Measurements from ENCODE around the gene RBMX2.
"Not testable (repeated sequence)": the region's sequence is repeated elsewhere in the genome, so short reads cannot be mapped to it uniquely, and the experiment has no call there.

RBMX2 gene, protein sequence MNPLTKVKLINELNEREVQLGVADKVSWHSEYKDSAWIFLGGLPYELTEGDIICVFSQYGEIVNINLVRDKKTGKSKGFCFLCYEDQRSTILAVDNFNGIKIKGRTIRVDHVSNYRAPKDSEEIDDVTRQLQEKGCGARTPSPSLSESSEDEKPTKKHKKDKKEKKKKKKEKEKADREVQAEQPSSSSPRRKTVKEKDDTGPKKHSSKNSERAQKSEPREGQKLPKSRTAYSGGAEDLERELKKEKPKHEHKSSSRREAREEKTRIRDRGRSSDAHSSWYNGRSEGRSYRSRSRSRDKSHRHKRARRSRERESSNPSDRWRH

DNA sequence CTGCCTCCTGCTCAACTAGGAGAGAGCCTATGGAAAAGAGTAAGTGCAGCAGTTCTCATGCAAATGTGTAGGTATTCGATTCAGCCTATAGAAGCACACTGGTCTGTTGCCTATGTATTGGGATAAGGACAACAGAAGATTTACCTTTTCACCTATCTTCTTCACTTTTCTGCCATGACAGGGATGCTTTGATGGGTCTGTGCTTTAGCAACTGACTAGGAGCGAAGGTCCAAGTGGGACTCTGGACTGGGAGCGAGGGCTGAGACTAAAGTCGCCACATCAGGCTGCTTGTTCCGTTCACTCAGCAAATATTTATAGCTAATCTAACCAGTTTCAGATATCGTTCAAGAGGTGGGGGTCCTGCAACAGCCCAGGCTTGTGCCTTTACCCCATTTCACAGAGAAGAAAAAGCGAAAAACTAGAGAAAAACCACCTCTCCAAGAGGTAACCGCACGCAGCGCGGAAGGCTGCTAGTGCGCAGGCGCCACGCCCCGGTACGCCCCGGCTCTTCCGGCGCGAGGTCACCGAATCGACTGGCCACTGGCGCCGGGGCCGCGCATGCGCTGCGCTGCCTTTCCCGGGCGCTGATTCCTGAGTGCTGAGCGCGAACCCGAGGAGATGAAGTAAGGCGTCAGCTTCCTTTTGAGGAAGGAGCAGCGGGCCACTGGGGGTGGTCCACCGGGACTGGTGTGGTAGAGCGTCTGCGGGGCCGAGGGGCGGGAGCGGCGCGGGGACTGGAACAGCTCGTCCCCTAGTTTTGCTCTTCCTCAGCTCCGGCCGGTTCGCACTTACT, at the start of gene RBMX2:
Gene RBMX2, plus strand, starts transcription at position 573 of the 793 bp plus-strand sequence. Its CDS starts 46 bp downstream, at position 619.
- peak within 1 kb of the TSS; percentile 90 for H3K4me3 ChIP-seq (ENCODE audit: low read depth, low read length)
- TF ChIP-seq, protein P1, sequence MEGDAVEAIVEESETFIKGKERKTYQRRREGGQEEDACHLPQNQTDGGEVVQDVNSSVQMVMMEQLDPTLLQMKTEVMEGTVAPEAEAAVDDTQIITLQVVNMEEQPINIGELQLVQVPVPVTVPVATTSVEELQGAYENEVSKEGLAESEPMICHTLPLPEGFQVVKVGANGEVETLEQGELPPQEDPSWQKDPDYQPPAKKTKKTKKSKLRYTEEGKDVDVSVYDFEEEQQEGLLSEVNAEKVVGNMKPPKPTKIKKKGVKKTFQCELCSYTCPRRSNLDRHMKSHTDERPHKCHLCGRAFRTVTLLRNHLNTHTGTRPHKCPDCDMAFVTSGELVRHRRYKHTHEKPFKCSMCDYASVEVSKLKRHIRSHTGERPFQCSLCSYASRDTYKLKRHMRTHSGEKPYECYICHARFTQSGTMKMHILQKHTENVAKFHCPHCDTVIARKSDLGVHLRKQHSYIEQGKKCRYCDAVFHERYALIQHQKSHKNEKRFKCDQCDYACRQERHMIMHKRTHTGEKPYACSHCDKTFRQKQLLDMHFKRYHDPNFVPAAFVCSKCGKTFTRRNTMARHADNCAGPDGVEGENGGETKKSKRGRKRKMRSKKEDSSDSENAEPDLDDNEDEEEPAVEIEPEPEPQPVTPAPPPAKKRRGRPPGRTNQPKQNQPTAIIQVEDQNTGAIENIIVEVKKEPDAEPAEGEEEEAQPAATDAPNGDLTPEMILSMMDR (IDR thresholded peaks at IDR 0.05; ENCODE audit: low read depth, low read length, missing control alignments), result no peak
- peak; percentile 27 for DNase-seq (ENCODE audit: low read depth)

DNA sequence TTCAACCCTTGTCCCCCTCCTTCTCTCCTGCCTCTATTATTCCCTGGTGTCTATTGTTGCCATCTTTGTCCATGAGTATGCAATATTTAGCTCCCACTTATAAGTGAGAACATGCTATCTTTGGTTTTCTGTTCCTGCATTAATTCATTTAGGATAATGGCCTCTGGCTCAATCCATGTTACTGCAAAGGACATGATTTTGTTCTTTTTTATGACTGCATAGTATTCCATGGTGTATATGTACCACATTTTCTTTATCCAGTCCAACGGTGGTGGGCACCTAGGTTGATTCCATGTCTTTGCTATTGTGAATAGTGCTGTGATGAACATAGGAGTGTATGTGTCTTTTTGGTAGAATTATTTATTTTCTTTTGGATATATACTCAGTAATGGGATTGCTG, 49.7 kb upstream of the RBMX2 start:
- not testable (repeated sequence) for H3K4me3 ChIP-seq (ENCODE audit: low read depth, low read length); DNase-seq (ENCODE audit: low read depth)

DNA sequence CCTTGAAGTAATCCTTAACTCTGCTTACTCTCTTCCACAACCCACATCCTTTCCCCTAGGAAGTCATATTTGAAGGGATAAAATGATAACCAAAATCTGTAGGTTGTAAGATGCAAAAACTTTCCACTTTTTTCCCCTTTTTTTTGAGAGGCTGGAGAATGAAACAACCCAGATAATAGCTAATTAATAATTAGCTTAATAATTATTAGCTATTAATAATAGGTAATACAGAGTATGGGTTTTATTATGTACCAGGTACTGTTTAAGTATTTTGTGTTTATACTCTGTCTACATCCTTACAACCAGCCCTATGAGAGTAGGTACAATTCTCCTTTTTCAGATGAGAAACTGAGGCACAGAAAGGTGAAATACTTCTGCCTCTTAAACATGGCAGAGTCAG, 25.7 kb upstream of the RBMX2 start:
- no peak for DNase-seq (ENCODE audit: low read depth)
- H3K4me3 ChIP-seq (ENCODE audit: low read depth, low read length), result no peak overlapping the region
- TF ChIP-seq, protein P1 (IDR thresholded peaks at IDR 0.05; ENCODE audit: low read depth, low read length, missing control alignments), result no peak

DNA sequence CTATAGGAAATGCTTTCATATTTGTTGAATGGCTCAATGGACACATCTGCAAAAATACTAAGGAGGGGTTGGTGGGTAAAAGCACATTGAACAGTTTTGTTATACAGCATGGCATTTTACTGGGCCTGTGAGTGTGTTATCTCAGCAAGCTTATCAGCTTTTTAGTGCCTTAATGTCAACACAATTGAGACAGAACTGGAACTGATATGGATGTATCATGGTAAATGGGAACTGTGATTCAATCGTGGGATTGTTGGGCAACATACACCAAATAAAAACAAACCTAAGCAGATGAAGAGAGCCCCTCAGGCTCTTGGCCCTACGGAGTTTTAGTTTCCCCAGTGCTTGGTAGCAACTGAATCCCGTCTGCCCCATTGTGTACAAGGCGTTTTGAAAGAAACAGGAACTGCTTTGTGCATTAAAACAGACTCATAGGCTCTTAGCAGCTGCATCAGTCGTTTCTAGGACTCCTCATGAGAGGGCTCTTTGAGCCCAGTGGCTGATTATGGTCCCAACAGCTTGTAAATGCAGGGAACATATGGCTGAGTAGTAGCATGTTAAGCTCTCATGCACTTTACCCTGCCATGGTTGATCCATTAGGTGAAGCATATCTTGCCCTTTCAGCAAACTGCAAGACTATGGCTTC, 23.6 kb upstream of the RBMX2 start:
- TF ChIP-seq, protein P1 (IDR thresholded peaks at IDR 0.05; ENCODE audit: low read depth, low read length, missing control alignments), result no peak
- H3K4me3 ChIP-seq (ENCODE audit: low read depth, low read length), result no peak overlapping the region
- DNase-seq (ENCODE audit: low read depth), result no peak

DNA sequence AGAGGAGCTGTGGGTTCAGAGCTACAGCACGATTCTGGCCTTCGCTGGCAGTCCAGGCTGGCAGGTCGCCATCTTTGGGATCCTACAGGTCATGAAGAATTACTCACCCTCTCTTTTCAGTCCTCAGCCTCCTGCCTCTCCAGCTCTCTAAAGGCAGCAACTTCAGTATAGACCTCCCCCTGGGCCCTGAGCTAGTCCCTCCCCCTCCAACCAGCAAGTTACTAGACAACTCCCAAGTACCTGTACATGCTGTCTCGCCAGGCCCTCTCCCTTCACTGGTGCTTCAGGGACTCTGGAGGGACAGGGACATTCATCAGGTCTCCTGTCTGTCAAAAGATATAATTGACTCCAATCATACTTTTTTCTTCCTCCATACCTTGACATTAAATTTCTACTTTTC, 16.3 kb upstream of the RBMX2 start, which contains the start of gene GPR119:
Gene GPR119, minus strand, starts transcription at position 155 of the 400 bp plus-strand sequence. CDS start 227 bp downstream, outside the sequence.
- TF ChIP-seq, protein P1 (IDR thresholded peaks at IDR 0.05; ENCODE audit: low read depth, low read length, missing control alignments), result no peak
- no peak within 1 kb of the TSS for H3K4me3 ChIP-seq (ENCODE audit: low read depth, low read length)
- DNase-seq (ENCODE audit: low read depth), result no peak

DNA sequence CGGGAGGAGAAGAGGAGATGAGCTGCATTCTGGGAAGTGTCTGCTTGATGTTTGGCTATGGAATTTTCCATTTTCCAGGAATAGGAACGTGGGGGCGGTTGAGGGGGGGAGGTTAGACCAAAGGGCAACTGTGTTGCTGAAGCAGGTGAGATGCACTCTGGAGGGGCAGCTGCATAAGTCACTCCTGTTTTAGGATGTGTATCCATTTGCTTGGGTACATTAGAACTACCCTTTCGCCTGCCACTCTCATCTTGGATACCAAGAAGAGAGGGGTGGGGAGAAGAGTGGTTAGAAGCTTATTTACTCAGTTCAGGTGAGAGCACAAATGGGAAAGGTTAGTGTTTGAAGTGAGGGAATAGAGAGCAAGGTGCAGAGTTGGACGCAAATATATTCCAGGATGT, 15.4 kb upstream of the RBMX2 start:
- TF ChIP-seq, protein P1 (IDR thresholded peaks at IDR 0.05; ENCODE audit: low read depth, low read length, missing control alignments), result no peak
- DNase-seq (ENCODE audit: low read depth), result no peak
- no peak overlapping the region for H3K4me3 ChIP-seq (ENCODE audit: low read depth, low read length)

DNA sequence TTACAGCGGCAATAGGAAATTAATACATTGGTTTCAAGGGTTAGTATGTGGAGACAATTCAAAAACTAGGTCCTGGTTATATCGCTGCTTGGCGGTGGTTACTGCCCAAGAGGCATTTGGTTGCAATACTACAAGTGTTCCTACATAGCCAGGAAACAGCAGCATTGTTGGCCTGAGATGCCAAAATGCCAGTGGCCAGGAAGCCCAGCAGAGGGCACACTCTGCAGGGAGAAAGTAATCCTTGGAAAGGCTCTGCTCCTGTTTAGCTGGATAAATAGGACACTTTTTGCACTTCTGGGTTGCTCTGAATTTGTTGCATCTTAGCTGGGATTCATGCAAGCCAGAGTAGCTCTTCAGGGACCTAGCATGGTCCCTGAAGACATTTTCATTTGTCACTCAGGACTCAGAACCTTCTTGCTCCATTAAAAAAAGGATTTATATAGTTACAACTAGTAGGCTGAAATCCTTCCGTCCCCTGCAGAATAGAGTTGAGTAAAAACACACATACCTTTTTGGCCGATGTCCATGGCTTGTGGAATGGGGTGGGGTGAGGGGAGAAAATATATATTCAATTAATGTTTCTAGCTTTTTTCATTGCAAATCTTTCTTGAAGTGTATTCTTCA, 8.2 kb upstream of the RBMX2 start:
- no peak overlapping the region for H3K4me3 ChIP-seq (ENCODE audit: low read depth, low read length)
- TF ChIP-seq, protein P1 (IDR thresholded peaks at IDR 0.05; ENCODE audit: low read depth, low read length, missing control alignments), result peak; percentile 48
- no peak for DNase-seq (ENCODE audit: low read depth)

Data from GM12864 (cell line).